K562 (cell line): ENCODE measurements around the gene HMCN2. TPM values are rescaled to one million over a fixed set of nuclear protein-coding genes. Genes with fewer than 3 reads are reported as not detected.

Source experiments
- ATAC-seq: fragments of 200-7000 bp; cut with Tn5 transposase; 3 replicates; pipeline ENCODE4 v1.9.1; 2020; ENCODE audit warnings: moderate library complexity
- BruUV-seq: library from RNA; stranded (reverse); fragments of 400-500 nt; replicated peaks from 2 replicates; lab custom pipeline; 2021; lab: Mats Ljungman, UMichigan
- CTCF ChIA-PET: fragments of 300-600 bp; formaldehyde crosslinking; extraction: SDS; loops from one replicate; lab custom pipeline; 2021; ENCODE audit warnings: low intra/inter-chr PET ratio; lab: Yijun Ruan, JAX
- POLR2A ChIA-PET: fragments of 300-600, 350-650 bp; sonication (Branson Sonifier 250); formaldehyde crosslinking; extraction: SDS; loops from one replicate; lab custom pipeline; 2021; ENCODE audit warnings: antibody characterized with exemption, inconsistent platforms; lab: Yijun Ruan, JAX
- DNase-seq, 4 experiments: peaks; one replicate each; pipeline versions ENCODE4 v3.0.0 to v3.0.0-alpha.2; 2011 to 2018; ENCODE audit warnings: low spot score in 3 of 4, mixed read lengths in 3 of 4; ENCODE audit errors: extremely low read depth in 1 of 4
- FAIRE-seq: peaks from 2 replicates; lab custom pipeline; 2011; peaks lifted over from hg19 to GRCh38; lab: Jason Lieb, UNC
- H2AFZ ChIP-seq: 2 replicates; pipeline ENCODE4 v1.6.0; 2011; ENCODE audit warnings: low read depth, low read length, control low read depth, inconsistent platforms
- H3K27ac ChIP-seq: fragments of 200-600 bp; 3 replicates; pipeline ENCODE4 v1.8.0; 2011; ENCODE audit warnings: low read depth, mild to moderate bottlenecking, control low read depth, inconsistent platforms, low read length, moderate library complexity, mixed read lengths; ENCODE audit errors: extremely low read depth
- H3K27me3 ChIP-seq, 2 experiments: fragments of 300-600 bp in 1 of 2; 2 replicates in 1 of 2; 3 replicates in 1 of 2; pipeline versions ENCODE4 v1.6.0 to v1.8.0; 2011; ENCODE audit warnings: inconsistent platforms in 2 of 2, low read length in 2 of 2, mild to moderate bottlenecking in 1 of 2, mixed read lengths in 1 of 2, moderate library complexity in 1 of 2; ENCODE audit not compliant: control insufficient read depth in 2 of 2, insufficient read depth in 2 of 2
- H3K36me3 ChIP-seq: fragments of 300-600 bp; 3 replicates; pipeline ENCODE4 v1.8.0; 2011; ENCODE audit warnings: mild to moderate bottlenecking, low read length, inconsistent platforms; ENCODE audit not compliant: control insufficient read depth, insufficient read depth
- H3K4me1 ChIP-seq, 2 experiments: fragments of 200-600 bp in 1 of 2; replicated peaks in 1 of 2; 2 replicates in 1 of 2; 3 replicates in 1 of 2; pipeline versions ENCODE4 v1.5.1 to v1.8.0; 2011; ENCODE audit warnings: inconsistent platforms in 2 of 2, low read length in 2 of 2, mild to moderate bottlenecking in 1 of 2, mixed read lengths in 1 of 2, moderate library complexity in 1 of 2; ENCODE audit not compliant: control insufficient read depth in 2 of 2, insufficient read depth in 2 of 2
- H3K4me2 ChIP-seq: 2 replicates; pipeline ENCODE4 v1.6.1; 2011; ENCODE audit warnings: low read length, control low read depth, inconsistent platforms, mixed read lengths; ENCODE audit not compliant: insufficient read depth
- H3K4me3 ChIP-seq: fragments of 200-600 bp; sonication (generic), shearing (Covaris generic); 2 replicates; pipeline ENCODE4 v1.5.1; 2016; ENCODE audit warnings: control low read depth, inconsistent platforms
- H3K79me2 ChIP-seq: fragments of 200-600 bp; 3 replicates; pipeline ENCODE4 v1.8.0; 2011; ENCODE audit warnings: low read length, inconsistent platforms; ENCODE audit not compliant: control insufficient read depth, insufficient read depth
- H3K9ac ChIP-seq, 2 experiments: 2 replicates each; pipeline versions ENCODE4 v1.6.0 to v1.6.1; 2011; ENCODE audit warnings: low read depth in 2 of 2, low read length in 2 of 2, control low read depth in 1 of 2, inconsistent platforms in 1 of 2, mild to moderate bottlenecking in 1 of 2, mixed read lengths in 1 of 2; ENCODE audit not compliant: insufficient read depth in 1 of 2
- H3K9me1 ChIP-seq: one replicate; pipeline ENCODE4 v1.6.0; 2011; ENCODE audit warnings: inconsistent platforms, mild to moderate bottlenecking, low read length, moderate library complexity; ENCODE audit not compliant: control insufficient read depth, insufficient read depth
- H3K9me3 ChIP-seq: replicated peaks from 2 replicates; pipeline ENCODE4 v1.5.1; 2011; ENCODE audit warnings: low read depth, low read length, inconsistent platforms; ENCODE audit not compliant: control insufficient read depth, insufficient read depth
- H4K20me1 ChIP-seq: replicated peaks from 2 replicates; pipeline ENCODE4 v1.6.1; 2011; ENCODE audit warnings: low read length, inconsistent platforms, mixed read lengths; ENCODE audit not compliant: control insufficient read depth, insufficient read depth
- WGBS: fragments of 100-300 bp; shearing (Covaris generic); methylation state at CpG from one replicate; pipeline ENCODE4 v1.1.6; 2016; ENCODE audit warnings: low coverage, mixed read lengths; ENCODE audit not compliant: insufficient coverage; ENCODE audit errors: missing lambda C conversion rate; 5-methylcytosine and 5-hydroxymethylcytosine counted together
- in situ Hi-C: fragments of 300-500 bp; cut with MboI; formaldehyde crosslinking; loops from 4 replicates; pipeline ENCODE4 v1.15.0; 2018; ENCODE audit warnings: inconsistent platforms, mixed read lengths
- intact Hi-C: fragments of 100-400 bp; cut with micrococcal nuclease; formaldehyde crosslinking; loops from 2 replicates; pipeline ENCODE4 v1.14.2; 2022
- polyA plus RNA-seq, 8 experiments: library from polyadenylated mRNA; depleted of rRNA in 4 of 8; stranded (reverse) in 5 of 8; unstranded in 3 of 8; fragments of >200 nt; fragmentation: Nextera tagmentation in 2 of 8; fragmentation: Illumina TruSeq in 1 of 8; extraction: Ambion mirVana in 2 of 8; extraction: Trizol in 1 of 8; gene quantifications; 2 replicates each; pipeline versions ENCODE4 v1.2.1 to v1.2.3, GENCODE V29; 2011 to 2014; ENCODE audit warnings: inconsistent platforms in 1 of 8, missing spikeins in 1 of 8
- total RNA-seq, 7 experiments: library from RNA; depleted of rRNA in 6 of 7; stranded (reverse); fragments of >200 nt in 6 of 7; fragmentation: Illumina TruSeq in 2 of 7; extraction: Trizol in 2 of 7; gene quantifications; 2 replicates each; pipeline versions ENCODE4 v1.2.1 to v1.2.3, GENCODE V29; 2011 to 2021; ENCODE audit warnings: low replicate concordance in 1 of 7
- TF ChIP-seq, protein P1 (sequence below): fragments of 250-450 bp; sonication (Bioruptor Pico); IDR thresholded peaks from 2 replicates; pipeline ENCODE4 v1.8.0; 2022; ENCODE audit warnings: inconsistent platforms, mild to moderate bottlenecking, moderate library complexity, borderline replicate concordance

HMCN2 gene
- total and polyA plus RNA-seq, 9 of the 15 experiments (the other 6 are each of a cell fraction or from before 2014, with no cell fraction given), result 0.01 TPM; not detected in 8

DNA sequence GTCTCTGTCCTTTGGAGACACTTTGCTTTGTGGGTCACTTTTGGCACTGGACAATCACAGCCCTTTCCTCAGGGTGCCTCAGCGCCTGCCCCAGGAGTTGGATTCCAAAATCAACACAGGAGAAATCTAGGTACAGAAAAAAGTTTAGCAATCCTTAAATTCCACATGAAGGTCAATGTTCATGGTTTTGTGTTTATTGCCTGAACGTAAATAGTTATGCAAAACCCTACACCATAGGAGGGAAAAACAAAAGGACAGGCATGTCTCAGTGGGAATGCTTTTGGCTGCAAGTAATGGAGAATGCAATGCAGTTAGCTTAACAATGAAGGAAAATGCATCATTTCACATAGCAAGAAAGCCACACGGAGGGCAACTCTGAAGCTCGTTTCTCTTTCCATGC, 6.5 kb upstream of the HMCN2 start:
- no peaks in the 10 kb centered on the region for H3K79me2 ChIP-seq
- ChIA-PET POLR2A (no interaction called here), CTCF (no interaction called here)
- no peaks in the 10 kb centered on the region for H3K9me1 ChIP-seq
- H3K4me2 ChIP-seq, result no peak overlapping the region
- no TSS peak for BruUV-seq
- H3K9ac ChIP-seq, result no peak overlapping the region
- no peak overlapping the region for H2AFZ ChIP-seq
- H3K9me3 ChIP-seq, result no peaks in the 10 kb centered on the region
- H3K27me3 ChIP-seq, result peaks cover 33 to 40% of the 10 kb centered on the region in 2 experiments; a peak in 4 of 5 replicates
- FAIRE-seq (no peak), ATAC-seq (no peak), DNase-seq (no peak)
- H3K27ac ChIP-seq, result no peak overlapping the region
- TF ChIP-seq, protein P1, sequence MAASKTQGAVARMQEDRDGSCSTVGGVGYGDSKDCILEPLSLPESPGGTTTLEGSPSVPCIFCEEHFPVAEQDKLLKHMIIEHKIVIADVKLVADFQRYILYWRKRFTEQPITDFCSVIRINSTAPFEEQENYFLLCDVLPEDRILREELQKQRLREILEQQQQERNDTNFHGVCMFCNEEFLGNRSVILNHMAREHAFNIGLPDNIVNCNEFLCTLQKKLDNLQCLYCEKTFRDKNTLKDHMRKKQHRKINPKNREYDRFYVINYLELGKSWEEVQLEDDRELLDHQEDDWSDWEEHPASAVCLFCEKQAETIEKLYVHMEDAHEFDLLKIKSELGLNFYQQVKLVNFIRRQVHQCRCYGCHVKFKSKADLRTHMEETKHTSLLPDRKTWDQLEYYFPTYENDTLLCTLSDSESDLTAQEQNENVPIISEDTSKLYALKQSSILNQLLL (CRISPR knock-in tag), result no peak
- H4K20me1 ChIP-seq, result no peaks in the 10 kb centered on the region
- intact Hi-C loops (no loop called here), in situ Hi-C loops (no loop called here)
- no peaks in the 10 kb centered on the region for H3K36me3 ChIP-seq
- no peak overlapping the region for H3K4me3 ChIP-seq
- H3K4me1 ChIP-seq, result peaks cover 0 to 4% of the 10 kb centered on the region in 2 experiments; a peak in 1 of 5 replicates
- 2% methylated on average over 4 of the region's 4 CpGs for WGBS
